Stimulated activated CD4-positive, alpha-beta T cell treated with anti-CD3 and anti-CD28 coated beads, TNF-alpha, amount 100 ng/mL, for 24 hours (primary cell): ENCODE results near the gene SEZ6L.

Experiments
- DNase-seq, 3 experiments: peaks; one replicate each; pipeline ENCODE4 v3.0.0-alpha.2; 2020; ENCODE audit warnings: low read depth in 3 of 3

Gene SEZ6L

GRCh38 chr22:26298605-26299310 is 129.5 kb downstream of the SEZ6L start:
- DNase-seq, result no peak

GRCh38 chr22:26302726-26303125 is 133.5 kb downstream of the SEZ6L start:
- no peak for DNase-seq

GRCh38 chr22:26303475-26303874 is 134.2 kb downstream of the SEZ6L start:
- DNase-seq, result no peak

- no peak for DNase-seq
These were observed 135.5 kb downstream of the SEZ6L start for GRCh38 chr22:26304730-26305129.

- no peak for DNase-seq
These were observed 139.2 kb downstream of the SEZ6L start for GRCh38 chr22:26308467-26308866.

- no peak for DNase-seq
These were observed 141.4 kb downstream of the SEZ6L start for GRCh38 chr22:26310616-26311015.

GRCh38 chr22:26313291-26313690 is 144.0 kb downstream of the SEZ6L start:
- DNase-seq, result no peak

- no peak for DNase-seq
These were observed 144.9 kb downstream of the SEZ6L start for GRCh38 chr22:26314171-26314570.

- DNase-seq, result no peak
These were observed 145.4 kb downstream of the SEZ6L start for GRCh38 chr22:26314656-26315055.

GRCh38 chr22:26316732-26317285 is 147.5 kb downstream of the SEZ6L start:
- no peak for DNase-seq

GRCh38 chr22:26318975-26319374 is 149.7 kb downstream of the SEZ6L start:
- DNase-seq, result no peak

GRCh38 chr22:26320447-26320846 is 151.2 kb downstream of the SEZ6L start:
- no peak for DNase-seq

GRCh38 chr22:26321469-26321913 is 152.2 kb downstream of the SEZ6L start:
- DNase-seq, result no peak

- DNase-seq, result no peak
These were observed 153.1 kb downstream of the SEZ6L start for GRCh38 chr22:26322179-26322905.

GRCh38 chr22:26323013-26323412 is 153.8 kb downstream of the SEZ6L start:
- no peak for DNase-seq

GRCh38 chr22:26324150-26324549 is 154.9 kb downstream of the SEZ6L start:
- no peak for DNase-seq

GRCh38 chr22:26325641-26326040 is 156.4 kb downstream of the SEZ6L start:
- DNase-seq, result no peak

- no peak for DNase-seq
These were observed 157.5 kb downstream of the SEZ6L start for GRCh38 chr22:26326803-26327202.

- DNase-seq, result no peak
These were observed 158.0 kb downstream of the SEZ6L start for GRCh38 chr22:26327306-26327705.

GRCh38 chr22:26328221-26328620 is 159.0 kb downstream of the SEZ6L start:
- no peak for DNase-seq

GRCh38 chr22:26330971-26331625 is 161.8 kb downstream of the SEZ6L start:
- peak; percentile 23 to 45 (median 41) for DNase-seq

- no peak for DNase-seq
These were observed 164.0 kb downstream of the SEZ6L start for GRCh38 chr22:26333088-26333800.
